GM18502 (cell line): Measurements from ENCODE around the gene LRRK1.

ENCODE experiments used
- ATAC-seq: cut with Tn5 transposase; IDR thresholded peaks from one replicate; pipeline ENCODE4 v1.9.1; 2021; ENCODE audit warnings: mild to moderate bottlenecking; ENCODE audit not compliant: unreplicated experiment, poor library complexity

Gene LRRK1

DNA sequence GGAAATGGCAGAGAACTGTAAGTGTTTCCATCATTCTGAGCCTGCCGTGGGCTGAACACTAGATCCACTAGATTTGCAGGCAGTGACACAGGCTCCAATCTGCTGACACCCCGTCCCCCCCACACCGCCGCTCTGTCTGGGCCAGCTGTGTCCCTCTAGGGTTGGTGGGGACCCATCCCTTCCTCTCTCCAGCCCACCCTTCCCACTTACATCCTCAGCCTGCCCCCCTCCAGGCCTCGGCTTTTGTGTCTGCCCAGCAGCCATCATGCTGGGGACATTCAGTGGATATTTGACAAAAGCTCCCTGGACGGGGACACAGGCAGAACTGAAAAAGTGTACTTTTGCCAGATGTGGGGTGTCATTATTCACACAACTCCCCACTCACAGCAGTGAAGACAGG, 10.7 kb upstream of the LRRK1 start:
- no peak for ATAC-seq

DNA sequence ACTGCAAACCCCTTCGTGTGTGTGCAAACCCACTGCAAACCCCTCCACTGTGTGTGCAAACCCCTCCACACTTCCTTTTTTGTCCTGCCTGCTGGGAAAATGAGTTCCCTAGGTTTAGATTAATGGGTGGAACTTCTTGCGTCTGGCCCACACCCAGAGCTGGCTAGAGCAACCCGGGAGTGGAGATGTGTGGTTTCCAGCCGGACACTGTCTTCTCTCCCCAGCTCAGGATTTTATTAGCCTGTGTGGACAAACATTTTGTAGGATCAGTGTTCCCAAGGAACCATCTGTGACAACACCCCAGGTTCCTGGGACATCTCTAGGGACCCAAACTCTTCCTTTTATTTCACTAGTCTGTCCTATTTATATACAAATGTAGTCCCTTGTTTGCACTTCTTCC, 9.6 kb upstream of the LRRK1 start:
- ATAC-seq: no peak

DNA sequence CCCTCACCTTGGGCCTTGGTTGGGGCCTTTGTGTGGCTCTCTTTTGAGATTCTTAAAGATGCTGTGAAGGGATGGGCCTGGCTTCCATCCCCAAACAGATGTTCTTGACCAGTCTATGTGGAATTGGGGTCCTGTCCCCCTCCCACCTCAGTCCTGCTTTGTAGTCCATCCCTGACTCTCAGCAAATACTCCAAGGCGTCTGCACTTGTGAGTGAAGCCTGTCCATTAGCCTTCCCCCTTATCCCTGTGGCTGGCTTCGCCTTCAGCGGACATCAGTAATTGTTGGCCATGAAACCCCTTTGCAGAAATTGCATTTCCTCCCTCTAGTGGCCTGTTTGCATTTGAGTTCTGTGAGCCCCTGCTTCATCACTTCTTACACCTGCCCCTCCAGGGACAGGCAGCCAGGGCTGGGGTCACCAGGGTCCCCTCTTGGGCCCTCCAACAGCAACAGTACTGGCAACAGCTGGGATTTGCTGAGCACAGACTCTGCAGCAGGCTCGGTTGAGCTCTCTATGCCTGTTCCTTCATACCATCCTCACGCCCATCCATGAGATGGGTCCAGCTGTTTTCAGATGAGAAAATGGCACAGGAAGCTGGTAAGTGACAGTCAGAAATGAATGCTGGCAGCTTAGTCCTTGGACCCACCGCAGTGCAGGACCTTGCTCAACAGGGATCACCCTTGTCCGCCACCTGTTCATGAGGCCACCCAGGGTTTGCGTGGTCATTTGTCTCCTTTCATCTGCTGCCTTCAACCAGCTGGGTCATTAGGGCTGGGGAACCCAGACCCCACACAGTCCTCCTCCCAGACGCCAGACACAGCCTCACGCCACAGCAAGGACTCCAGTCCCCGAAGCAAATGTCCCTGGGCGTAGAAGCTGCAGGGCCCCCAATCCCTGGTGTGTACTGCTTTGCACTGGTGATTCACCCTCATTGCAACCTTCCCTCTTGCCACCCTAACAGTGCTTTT, 8.9 kb upstream of the LRRK1 start:
- no peak for ATAC-seq

DNA sequence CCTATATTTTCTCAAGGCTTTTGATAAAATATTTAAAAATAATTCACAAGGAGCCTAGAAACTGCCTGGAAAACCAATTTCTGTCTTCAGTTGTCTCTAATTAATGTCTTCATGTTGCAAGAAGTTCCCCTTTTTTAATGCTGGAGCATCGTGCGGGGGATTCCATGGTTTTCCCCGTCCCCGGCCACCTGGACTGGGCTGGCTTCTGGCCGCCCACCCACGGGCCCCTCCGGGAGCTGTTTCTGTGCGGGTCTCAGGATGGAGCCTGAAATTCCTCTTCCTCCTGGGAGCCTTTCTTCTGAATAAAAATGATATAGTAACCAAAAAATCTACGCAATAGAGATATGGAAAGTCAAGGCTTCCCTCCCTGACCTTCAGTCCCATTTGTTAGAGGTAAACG, 8.1 kb upstream of the LRRK1 start:
- no peak for ATAC-seq

DNA sequence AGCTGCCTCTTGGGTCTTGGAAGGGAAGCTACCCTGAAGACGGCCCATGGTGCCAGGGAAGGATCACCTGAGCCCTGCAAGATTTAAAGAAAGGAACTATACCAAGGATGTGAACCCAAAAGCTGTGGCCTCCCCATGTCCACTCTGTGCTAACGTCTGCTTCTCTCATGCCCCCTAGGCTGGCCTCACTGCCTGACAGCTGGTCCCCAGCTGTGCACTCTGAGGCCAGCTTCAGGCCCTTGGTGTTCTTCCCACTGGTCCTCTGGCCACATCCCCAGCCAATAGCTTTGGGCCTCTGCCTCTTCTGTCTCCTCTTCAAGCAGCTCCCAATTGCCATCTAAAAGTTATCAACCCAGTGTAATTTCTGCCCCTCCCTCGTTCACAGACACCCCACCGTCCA, 5.2 kb upstream of the LRRK1 start:
- ATAC-seq: no peak

DNA sequence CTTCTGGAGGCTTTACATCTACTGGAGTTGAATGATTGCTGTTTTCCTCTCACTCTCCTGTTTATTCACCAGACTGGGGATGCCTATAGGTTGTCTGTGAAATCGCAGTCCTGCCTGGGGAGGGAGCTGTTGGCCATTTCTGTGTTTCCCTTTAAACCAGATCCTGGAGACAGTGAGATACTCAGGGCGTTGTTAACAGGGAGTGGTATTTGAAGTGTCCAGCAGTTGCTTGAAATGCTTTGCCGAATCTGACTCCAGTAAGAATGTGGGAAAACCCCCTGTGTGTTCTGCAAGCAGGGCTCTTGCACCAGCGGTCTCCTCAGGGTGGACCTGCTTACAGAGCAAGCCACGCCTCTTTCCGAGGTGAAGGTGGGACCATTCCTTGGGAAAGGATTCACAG, 4.3 kb upstream of the LRRK1 start:
- no peak for ATAC-seq

DNA sequence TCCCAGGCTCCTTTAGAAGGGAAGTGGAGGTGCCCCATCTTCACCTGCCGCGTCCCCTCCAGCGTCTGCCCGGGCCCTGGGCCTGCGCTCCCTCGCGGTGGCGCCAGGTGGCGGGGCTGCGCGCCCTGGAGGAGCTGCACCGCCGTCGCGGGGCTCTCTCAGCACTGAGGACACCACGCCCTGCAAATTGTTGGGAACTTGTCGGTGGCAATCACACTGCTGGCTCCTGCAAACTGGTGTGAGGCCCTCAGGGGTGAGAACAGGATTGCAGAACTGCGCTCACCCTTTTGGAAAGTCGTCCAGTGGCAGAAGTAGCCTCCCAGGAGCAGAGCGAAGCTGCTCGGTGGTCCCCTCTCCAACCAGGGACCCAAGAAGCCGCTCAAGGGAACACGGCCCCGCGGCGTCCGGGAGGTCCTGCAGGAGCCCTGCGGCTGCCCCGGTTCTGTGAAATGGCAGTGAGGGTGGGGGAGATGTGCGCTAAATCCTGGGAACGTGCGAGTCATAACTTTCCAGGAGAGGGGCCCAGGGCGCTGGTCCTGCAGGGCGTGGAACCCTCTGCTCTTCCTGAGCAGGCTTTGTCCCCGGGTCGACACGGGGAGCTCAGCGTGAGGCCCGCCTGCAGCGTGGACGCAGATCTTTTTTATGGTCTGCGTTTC, 995 bp upstream of the LRRK1 start:
- ATAC-seq: peak; percentile 70

DNA sequence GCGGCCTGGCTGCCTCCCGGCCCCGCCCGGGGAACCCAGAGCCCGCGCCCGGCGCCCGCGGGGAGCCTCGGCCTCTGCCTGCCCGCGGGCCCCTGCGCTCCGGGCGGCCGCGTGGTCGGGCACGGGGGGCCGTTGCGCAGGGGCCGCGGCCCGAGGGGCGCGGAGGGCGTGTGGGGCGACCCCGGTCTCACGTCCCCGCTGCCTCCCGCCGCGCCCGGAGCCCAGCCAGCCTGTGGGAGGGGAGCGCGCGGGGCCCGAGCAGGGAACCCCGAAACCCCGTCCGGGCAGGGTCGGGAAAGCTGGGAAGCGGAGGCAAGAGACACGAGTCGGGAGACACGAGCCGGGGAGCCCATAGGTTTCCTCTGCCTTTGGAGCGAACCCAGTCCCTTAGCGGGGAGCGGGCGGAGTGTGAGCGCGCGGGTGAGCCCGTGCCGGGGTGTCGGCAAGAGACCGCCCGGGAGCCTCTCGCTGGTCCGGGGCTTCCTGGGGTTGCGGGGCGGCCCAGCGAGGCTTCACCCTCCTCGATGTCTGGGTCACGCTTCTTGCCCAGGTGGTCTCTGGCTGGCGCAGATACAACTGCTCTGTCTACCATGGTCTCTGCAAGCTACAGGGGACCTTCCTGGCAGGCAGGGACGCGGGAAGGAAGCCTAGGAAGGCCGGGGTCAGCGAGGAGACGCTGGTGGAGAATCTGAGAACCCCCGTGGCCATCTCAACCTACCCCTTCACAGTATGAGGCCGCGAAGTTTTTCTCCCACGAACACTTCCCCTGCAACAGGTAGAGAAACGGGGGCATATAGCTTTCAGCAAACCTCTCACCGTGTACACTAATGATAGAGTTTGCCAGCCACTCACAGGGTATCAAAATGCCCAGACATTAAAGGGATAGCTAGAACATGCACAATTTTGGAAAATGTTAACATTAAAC, 586 bp downstream of the LRRK1 start:
- peak; percentile 16 for ATAC-seq

DNA sequence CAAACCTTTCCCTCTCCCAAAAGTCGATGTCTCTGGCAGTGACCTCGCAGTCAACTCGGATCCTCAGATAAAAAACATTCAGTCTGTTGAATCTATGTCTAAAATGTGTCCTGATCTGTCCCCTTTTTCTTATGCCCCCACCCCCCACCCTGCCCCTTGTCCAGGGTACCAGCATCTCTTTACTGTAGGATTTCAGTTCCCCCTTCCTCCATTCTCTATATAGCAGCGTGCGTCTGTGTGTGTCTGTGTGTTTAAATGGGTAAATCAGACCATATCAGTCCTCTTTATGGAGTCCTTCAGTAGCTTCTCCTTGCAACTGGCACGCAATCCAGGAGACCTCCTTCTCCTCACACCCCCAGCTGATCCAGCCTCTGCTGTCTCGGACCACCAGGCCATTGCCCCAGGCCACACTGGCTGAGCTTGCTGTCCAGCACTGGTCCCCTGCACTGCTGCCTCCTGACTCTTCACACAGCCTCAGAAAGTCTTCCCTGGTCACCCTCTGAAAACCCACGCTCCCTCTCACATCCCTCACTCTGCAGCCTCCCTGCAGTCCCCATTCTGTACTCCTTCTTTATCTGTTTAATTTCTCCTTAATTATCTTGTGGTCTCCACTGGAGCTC, 1.5 kb downstream of the LRRK1 start:
- ATAC-seq: no peak

DNA sequence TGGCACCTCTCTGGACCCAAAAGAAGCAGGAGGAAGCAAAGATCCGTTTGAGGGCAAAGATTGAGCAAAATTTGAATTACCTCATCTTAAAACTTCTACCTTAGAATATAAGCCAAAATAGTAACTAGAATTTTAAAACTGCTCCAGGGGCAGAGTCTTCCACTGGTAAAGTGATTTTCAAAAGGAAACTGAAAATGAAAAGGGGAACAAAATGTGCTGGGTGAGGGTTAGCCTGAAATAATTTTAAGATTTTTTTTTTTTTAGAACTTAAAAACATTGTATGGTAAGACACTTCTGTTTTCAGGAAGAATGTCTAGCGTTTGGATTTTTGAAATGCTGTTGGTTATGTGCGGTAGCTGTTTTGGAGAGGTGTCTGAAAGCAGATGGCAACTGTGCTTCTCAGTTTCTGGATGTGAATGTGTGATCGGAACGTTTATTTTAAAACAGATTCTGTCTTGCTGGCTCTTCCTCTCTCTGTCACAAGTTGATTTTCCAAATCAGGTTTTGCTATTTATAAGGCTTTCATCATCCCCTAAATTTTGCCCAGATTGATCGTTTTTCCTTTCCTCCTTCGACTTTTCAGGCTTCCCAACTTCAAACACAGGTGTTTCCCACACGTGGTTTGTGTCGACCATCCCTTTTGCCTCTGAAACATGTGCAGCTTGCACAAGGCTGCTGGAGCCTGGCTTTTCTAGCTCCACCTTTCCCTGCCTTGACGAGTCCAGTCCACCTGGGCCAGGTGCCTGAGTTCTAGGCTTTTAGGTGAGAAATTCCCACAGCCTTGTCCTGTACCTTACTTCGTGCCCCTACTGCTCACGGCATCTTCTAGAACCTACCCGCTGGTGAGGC, 3.3 kb downstream of the LRRK1 start:
- ATAC-seq: no peak

DNA sequence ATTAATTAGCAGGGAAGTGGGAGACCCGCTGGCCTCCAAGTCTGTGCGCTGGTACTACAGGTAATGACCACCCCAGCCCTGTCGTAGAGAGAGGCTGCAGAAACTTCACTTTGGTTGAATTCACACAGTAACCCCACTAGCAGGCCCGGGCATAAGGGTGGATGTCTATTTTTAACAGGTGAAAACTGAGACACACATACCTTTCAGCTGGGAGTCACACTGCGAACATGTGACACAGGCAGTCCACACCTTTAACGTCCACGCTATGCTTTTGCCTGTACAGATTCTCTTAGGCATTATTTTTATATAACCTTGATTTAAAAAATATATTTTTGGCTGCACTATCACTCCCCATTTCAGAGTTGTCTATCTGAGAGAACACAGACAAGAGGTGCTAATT, 3.9 kb downstream of the LRRK1 start:
- ATAC-seq: no peak

DNA sequence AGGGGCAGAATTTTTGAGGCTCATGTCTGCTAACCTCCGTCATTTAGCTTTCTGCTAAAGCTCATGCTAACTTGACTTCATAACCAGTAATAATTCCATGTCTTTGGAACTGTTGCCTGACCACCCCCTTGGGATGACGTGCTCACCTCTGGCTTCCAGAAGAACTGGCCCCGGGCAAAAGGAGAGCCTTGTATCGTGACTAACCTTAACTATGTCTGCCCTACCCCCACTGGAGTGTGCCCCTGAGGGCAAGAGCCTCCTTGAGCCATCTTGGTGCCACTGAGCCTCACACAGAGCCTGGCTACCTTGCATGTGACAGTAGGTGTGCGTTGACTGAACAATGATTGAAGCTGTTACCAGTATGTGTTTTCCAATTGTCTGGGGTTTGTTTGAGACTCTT, 4.7 kb downstream of the LRRK1 start:
- no peak for ATAC-seq

DNA sequence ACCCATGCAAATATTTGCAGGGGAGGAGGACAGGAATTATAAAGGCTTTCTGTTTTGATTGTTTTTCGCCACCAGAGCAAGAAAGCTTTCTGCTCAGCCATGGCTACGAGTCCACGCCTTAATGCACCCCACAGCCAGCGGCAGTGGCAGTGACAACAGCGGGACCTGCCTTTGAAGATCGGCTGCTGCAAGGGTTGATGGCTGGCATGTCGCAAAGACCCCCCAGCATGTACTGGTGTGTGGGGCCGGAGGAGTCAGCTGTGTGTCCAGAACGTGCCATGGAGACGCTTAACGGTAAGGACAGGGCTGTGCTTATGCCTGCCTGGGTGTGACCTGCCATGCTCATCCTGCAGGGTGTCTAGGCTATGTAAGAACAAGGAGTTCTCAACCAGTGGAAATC, 5.3 kb downstream of the LRRK1 start:
- ATAC-seq: no peak

DNA sequence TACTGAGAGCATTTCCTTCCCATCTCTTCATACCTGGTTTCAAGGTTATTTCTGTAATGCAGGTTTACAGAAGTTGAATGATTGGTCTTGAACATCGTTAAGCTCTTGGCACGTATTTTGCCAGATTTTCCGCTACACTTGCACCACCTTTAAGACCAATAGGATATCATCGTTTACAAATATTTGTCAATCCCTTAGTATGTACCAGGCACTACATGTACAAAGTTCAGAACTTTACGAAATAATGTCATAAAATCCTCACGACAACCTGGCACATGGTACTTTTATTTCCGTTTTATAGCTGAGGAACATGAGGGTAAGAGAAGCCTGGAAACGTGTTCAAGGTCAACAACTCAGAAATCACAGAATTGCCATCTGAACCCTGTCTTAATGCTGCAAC, 6.3 kb downstream of the LRRK1 start:
- no peak for ATAC-seq

DNA sequence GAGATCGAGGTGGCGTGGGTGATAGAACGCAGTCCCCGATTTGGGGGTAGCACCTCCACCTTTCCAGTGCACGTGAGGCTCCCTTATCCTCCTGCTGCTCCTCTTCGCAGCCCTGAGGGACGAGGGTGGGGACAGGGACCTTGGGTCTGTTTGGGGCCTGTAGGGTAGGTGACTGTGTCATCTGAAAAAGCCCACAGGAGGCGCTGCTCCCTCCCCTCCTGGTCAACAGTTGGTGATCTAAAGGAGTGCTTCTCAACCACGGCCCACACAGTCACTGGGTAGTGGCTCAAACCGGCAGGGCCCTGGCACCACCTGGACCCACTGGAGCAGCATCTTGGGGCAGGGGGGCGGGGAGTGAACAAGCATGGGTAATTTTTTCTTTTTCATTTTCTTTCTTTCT, 7.1 kb downstream of the LRRK1 start:
- ATAC-seq: peak; percentile 32

DNA sequence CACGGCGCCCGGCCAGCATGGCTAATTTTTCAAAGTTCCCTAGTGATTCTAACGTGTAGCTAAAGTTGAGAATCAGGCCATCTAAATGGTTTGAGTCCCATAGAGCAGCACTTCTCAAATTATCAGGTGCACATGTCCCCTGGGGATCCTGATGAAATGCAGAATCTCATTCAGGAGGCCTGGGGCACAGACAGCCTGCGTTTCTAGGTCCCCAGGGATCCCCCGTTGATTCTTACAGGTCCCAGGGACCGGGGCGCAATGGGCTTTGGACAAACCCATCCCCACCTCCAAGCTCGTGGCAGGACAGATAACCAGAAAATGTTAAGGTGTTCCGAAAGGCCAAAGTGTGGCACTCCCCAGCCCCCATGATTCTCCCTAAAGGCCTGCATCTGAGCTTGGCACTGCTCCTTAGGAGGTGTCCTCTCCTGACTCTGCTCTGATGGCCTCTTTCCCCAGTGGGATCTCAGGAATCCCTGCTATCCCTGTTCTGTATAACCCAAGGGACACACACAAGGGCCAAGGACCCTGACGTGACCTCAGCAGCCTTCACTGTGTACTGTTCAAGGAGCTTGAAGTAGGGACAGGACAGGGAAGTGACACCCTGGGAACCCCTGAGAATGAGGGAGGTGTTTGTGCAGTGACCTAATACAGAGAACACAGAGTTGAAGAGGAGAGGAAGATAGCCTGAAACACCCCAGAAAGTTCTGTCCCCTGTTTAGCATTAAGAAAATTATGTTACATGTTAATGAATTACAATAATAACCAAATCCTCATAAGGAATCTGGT, 8.0 kb downstream of the LRRK1 start:
- no peak for ATAC-seq

DNA sequence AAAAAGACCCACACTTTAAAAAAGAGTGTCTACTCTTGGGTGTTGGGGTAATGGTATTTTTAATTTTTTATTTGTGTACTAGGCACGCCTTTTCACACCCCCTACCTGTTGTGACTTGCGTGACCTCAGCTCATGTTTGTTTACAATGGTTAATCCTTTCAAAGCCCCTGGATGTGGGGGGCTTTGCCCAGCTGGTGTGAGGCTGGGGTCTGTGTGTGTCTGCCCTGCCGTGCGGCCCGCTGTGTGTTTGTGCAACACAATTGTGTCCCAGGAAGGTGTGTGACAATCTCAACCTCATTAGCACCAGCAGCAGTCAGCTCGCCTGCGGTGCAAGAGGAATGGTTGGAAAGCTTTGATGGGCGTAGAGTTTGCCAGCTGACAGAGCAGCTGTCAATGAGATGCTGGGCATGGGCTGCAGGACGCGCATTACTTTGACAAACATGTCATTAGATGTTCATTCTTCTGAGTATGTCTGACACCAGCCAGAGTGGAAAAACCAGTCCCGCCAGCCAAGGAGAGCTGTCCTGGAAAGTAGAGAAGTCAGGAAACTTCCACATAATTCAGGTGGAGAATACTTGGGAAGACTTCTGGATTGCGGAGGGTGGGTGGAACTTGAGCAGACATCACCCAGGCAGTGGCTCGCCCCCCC, 9.6 kb downstream of the LRRK1 start:
- ATAC-seq: no peak

DNA sequence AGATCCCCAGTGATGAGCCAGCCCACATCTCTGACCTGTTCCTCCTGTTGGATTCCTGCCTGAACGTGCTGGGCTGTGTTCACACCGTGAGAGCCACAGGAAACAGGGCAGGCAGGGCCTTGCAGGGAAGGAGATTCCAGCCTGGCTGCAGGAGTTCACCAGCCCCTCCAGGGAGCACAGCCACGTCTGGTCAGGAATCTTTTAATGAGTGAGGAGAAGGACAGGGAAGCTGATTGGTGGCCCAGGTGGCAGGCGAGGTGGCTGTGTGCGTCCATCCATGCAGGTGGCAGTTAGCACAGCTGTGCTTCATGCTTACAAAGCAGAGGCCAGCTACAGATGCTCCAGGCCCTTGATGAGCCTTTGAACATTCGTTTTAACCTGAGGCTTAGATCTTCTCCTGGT, 10.5 kb downstream of the LRRK1 start:
- ATAC-seq: no peak
